LoVo (cell line): ENCODE results near the gene CD163.
"Not testable (repeated sequence)": the region's sequence is repeated elsewhere in the genome, so short reads cannot be mapped to it uniquely, and the experiment has no call there.

Experiments used
- DNase-seq: peaks from one replicate; pipeline ENCODE4 v3.0.0-alpha.2; 2016; ENCODE audit warnings: low spot score

Gene CD163

DNA sequence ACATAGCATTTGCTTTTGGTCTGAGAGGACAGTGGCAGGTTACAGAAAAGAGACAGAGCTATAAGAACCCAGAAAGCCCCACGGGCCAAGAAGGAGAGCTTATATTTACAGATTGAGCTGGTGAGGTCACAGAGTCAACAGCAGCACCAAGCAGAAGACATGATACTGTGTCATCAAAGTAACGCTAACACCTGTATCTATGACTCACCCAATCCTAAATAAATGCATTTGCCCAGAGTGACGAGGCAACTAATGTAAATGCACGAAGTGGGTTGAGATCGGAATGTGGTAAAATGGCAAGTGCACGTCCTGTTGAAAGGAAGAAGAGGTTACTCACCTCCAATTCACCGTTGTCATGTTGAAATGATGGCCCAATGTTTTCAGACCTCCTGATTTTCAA lies 52.9 kb downstream of the CD163 start:
- peak; percentile 8 for DNase-seq

DNA sequence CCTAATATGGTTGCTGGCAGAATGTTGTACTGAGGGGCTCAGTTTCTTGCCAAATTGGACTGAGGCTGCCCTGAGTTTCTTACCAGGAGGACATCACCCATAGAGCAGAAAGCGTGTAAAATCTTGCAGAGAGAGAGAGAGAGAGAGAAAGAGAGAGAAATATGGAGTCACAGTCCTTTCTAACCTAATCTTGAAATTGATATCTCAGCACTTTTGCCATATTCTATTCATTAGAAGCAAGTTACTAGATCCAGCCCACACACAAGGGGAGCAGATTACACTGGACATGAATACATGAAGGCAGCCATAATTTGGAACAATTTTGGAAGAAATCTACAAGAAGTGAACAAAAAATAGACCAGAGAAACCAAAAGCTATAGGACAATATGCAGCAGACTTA lies 55.5 kb downstream of the CD163 start:
- no peak for DNase-seq

DNA sequence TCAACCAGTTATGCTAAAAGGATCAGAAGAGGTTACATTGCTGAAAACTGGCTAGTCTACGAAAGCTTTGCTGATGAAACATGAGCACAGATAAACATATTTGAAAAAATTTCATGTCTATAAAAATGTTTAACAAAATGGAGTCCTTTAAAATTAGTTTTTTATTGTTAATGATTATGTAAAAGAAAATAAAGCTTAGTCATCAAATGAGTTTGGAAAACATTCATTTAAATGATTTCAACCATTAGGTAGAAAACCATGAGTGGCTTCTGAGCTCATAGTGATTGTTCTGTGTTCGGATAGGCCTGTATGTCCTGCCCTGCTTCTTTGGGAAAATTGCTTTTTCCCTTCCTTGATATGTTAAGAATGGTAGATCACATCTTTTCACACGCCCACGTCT lies 59.0 kb downstream of the CD163 start:
- DNase-seq: no peak

DNA sequence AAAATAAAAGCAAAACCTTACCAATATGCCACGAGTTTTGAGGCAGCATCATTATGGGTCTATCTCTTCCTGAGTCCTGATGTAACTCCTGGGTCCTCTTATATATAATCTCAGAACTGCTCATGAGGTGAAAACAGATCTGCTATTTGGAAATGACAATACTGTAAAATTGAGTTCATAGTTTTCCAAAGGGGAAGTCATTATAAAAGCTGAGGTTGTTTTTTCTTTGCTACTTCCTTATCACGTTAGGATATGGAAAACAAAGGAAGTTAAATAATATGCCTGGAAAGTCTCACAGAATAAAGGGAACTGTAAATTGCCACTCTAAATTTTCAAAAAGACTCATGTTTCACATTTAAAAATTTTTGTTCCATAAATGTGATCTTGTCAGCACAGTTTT lies 59.5 kb downstream of the CD163 start, which contains the start of gene CD163L1:
Gene CD163L1, minus strand, starts transcription at position 78 of the 400 bp plus-strand sequence. Its CDS starts 26 bp downstream, at position 52.
- DNase-seq: peak; percentile 11

DNA sequence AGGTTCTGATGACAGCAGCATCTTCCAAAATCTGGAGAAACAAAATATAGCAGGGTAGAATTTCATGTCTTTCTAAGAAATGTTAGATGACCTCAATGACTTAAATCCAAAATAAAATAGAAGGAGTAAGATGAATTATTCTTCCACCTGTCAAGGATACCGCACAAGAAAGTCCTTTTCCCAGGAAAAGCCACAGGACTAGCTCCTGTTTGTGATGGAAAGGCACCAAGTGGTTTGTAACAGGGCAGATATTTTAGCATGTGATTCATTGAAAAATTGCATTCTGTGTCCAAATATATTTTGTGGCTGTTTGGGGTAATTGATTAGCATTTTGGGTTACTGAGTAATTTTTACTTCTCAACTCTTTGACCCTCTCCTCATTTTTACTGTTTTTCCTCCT lies 62.4 kb downstream of the CD163 start:
- no peak for DNase-seq

DNA sequence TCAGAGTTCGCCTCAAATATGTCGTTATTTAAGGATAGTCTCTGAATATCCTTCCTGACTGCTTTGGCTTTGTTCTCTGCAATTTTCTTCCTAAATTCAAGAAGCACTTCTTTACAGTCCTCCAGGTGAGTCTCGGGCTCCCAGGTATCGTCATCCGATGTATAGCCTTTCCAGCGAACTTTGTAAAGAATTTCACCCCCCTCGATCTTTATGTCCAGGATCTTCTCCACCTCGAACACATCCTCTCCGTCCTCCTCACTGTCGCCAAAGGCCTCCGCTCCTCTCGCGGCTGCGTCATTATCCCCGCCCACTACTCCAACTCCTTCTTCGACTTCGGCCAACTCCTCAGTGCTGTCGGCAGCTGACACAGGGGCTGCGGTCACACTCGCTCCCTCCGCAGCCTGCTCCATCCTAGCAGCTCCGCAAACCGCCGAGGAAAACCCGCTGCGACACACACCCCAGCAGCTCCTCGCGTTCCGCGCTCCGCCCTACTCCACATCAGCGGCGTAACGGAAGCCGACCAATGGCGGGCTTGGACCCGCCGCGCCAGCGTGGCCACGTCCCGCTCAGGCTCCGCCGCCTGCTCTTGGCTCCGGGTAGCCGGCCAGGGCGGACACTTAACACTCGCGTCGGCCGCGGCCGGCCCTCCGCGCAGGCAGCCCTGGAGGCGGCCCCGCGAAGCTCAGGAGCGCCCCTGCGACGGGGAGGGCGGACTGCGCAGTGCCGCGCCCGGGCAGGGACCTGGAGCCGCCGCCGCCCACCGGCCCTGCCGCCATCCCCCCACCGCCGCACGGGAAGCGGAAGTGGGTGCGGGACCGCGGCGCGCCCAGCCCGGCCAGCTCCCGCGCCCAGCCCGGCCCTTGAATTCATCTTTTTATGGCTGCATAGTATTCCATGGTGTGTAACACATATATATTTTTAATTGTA lies 63.7 kb downstream of the CD163 start:
- no peak for DNase-seq

DNA sequence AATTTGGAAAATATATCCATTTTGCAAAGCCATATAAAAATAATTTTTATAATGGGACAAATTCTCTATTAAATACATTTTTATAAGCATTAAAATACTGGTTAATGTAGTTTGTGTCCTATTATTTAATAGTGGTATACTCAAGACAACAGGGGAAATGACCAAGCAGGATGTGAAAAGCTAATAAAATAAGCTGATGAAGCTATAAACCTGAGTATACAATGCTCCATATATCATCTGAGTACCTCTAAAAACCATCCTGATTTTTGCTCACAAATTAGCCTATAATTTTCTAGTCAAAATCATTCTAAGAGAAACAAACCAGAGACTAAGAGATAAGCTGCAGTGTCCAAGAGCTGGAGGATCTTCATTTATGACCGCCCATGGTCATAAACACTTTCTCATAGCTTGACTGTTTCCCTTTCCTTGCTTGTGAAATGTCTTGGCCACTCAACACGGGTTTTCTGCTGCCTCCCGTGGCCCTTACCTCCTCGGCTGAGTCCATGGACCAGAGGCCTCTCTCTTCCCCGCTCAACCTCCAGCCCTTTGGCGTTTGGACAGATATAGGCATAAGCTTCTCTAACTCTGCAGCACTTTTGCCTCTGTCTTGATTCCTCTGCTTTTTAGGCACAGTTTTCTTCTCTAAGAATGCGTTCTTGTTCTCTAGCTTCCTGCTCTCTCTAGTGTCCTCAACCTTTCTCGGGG lies 65.1 kb downstream of the CD163 start:
- DNase-seq: not testable (repeated sequence)

DNA sequence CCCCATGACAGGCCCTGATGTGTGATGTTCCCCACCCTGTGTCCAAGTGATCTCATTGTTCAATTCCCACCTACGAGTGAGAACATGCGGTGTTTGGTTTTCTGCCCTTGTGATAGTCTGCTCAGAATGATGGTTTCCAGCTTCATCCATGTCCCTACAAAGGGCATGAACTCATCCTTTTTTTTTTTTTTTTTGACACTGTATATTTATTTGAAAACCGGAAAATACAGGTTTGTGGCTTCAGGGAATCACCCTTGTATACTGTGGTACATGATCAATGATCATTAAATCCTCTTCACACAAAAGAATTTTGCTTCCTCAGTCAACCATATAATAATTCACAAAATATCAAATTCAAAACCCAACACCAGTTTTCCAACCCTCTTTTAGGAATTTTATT lies 66.1 kb downstream of the CD163 start:
- not testable (repeated sequence) for DNase-seq

DNA sequence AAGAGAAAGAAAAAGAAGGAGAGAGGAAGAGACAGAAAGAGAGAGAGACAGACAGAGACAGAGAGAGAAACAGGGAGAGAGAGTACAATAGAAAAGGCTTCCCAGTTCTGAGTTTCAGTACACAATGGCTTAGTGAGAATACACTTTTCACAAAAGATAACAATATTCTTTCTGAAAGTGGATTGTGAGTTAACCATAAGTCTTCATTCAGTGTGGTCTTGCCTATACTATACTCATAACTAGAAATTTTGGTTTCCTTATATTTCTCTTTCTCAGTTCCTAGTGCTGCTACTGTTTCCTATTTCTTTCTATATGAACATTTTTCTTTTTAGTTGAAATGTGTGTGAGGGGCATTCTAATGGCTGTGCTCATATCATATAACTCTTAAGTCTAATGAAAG lies 68.9 kb downstream of the CD163 start:
- no peak for DNase-seq

DNA sequence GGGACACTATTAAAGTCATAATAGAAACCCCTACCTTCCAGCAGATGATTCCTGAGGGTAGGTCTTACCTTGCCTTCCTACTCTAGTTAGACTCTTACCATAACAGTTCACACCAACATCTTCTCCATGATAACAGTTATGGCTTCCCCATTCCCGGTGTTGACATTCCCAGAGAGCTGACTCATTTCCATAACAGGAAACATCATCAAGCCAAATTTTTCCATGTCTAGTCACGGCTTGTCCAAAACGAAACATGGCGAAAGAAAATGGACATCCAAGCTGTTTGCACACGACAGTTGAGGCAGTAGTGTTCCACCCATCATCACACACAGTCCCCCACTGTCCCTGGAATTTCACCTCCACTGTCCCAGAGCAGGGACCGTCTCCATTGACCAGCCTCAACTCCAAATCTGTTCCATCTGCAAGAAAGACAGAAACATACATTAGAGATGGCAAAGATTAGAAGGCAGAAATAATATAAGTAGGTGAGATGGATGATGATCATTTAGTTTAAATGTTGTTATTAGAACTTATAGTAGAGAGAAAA lies 70.2 kb downstream of the CD163 start:
- DNase-seq: peak; percentile 55

DNA sequence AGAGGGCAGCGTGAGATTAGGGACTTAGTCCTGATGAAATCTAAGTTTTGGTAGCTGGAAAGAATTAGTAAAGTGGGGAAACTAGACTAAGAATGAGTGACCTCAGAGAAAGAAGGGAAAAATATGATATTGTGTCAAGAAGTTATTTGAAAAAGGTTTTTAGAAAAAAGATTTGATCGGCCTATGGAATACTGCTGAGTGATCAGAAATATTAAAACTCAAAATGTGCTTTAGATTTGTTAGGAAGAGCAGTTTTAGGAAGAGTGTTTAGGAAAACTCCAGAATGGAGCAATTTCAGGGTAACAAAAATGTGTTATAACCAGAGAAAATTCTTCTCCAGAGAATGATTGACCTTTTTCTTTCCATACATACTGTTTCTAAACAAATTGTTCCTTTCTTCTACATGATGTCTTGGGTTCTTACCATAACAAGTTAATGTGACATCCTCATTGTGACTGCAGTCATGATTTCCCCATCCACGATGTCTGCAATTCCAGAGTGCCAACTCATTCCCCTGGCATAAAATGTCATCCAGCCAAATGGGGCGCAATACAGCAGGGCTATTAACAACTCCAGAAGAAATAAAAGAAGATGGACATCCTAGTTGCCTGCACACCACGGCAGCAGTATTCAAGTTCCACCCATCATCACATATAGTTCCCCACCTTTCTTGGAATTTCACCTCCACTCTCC lies 71.4 kb downstream of the CD163 start:
- no peak for DNase-seq
